Activated T-helper 1 cell treated with anti-CD3 and anti-CD28 coated beads, Interleukin-12 subunit alpha, Interleukin-12 subunit beta, Interleukin-2, Interleukin-4 antibody, amounts not matched to agents 30 ng/mL and 10 ng/mL and 1 ng/mL, durations not matched to agents 14 hours and 24 hours and 36 hours (primary cell): ENCODE data around the gene COL5A1. TPM values are rescaled to one million over a fixed set of nuclear protein-coding genes. Genes with fewer than 3 reads are reported as not detected.

Source experiments
- DNase-seq: peaks from one replicate; pipeline ENCODE4 v3.0.0; 2021; ENCODE audit warnings: low spot score
- H3K27ac Mint-ChIP-seq: one replicate; pipeline ENCODE4 v1.8.0; 2021; ENCODE audit warnings: mild to moderate bottlenecking, mixed read lengths
- H3K27me3 Mint-ChIP-seq: one replicate; pipeline ENCODE4 v1.8.0; 2022; ENCODE audit warnings: mild to moderate bottlenecking, moderate library complexity, mixed read lengths; ENCODE audit not compliant: insufficient read depth
- H3K36me3 Mint-ChIP-seq: one replicate; pipeline ENCODE4 v1.8.0; 2021; ENCODE audit warnings: low read depth, mixed read lengths
- H3K4me1 Mint-ChIP-seq: one replicate; pipeline ENCODE4 v1.8.0; 2021; ENCODE audit warnings: low read depth, mixed read lengths
- H3K4me3 Mint-ChIP-seq: one replicate; pipeline ENCODE4 v1.8.0; 2021; ENCODE audit warnings: mild to moderate bottlenecking, moderate library complexity, mixed read lengths
- H3K9me3 Mint-ChIP-seq: one replicate; pipeline ENCODE4 v1.8.0; 2021; ENCODE audit warnings: mixed read lengths
- intact Hi-C: fragments of 100-400 bp; cut with micrococcal nuclease; formaldehyde crosslinking; loops from one replicate; pipeline ENCODE4 v1.15.1; 2024
- total RNA-seq: library from RNA; stranded (reverse); gene quantifications from 2 replicates; pipeline ENCODE4 v1.2.3, GENCODE V29; 2022

Gene COL5A1
- total RNA-seq, 1 donor from 2014 or later = not detected

DNA sequence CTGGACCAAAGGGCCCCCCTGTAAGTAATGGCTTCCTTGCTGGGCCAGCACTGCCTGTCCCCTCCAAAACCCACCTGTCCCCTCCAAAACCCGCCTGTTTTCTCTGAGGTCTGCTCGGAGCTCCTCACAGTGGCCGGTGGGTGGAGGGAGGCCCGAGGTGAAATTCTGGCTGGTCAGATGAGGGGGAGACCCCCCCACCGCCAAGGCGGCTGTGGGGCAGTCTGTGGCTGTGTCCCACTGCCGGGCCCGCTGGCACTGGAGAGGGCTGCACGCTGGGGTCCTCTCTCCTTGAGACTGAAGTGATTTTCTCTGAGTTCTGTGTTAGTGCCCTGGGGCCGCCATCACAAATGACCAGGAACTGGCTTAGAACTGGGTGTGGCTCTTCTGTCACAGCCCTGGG lies 155.3 kb downstream of the COL5A1 start:
- DNase-seq = no peak
- Mint-ChIP-seq H3K9me3 (no peaks in the 10 kb centered on the region), H3K27ac (no peak overlapping the region), H3K27me3 (peaks cover 6% of the 10 kb centered on the region), H3K4me1 (no peaks in the 10 kb centered on the region), H3K4me3 (no peak overlapping the region), H3K36me3 (no peaks in the 10 kb centered on the region)
- intact Hi-C loops = no loop called here

DNA sequence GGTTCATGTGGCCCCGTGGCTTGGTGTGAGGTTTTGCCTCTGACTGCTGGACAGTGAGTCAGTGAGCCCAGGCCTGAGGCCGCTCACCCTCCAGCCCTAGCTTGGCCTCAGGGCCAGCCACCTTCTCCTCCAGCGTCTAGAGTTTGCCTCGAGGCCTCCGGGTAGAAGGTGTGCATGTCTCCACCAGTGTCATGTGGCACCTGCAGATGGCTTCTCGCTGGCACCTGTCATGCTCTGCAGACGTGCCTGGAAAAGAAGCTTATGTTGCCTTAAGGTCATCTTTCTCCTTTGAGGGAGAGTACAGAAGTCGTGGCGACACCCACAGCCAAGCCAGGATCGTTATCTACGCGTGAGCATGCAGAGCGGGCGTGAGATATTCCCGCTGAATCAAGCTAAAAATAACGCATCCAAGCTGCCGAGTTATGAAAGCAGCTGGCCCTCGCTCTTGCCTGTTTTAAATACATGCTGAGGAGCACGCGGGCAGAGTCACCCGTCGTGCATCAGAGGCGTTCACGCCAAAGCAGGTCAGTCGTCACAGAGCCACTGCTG lies 159.3 kb downstream of the COL5A1 start:
- no peak for DNase-seq
- no peaks in the 10 kb centered on the region for H3K36me3 Mint-ChIP-seq
- no peaks in the 10 kb centered on the region for H3K4me1 Mint-ChIP-seq
- H3K27ac Mint-ChIP-seq = no peak overlapping the region
- no peaks in the 10 kb centered on the region for H3K9me3 Mint-ChIP-seq
- intact Hi-C loops = no loop called here
- no peak overlapping the region for H3K4me3 Mint-ChIP-seq
- no peaks in the 10 kb centered on the region for H3K27me3 Mint-ChIP-seq

DNA sequence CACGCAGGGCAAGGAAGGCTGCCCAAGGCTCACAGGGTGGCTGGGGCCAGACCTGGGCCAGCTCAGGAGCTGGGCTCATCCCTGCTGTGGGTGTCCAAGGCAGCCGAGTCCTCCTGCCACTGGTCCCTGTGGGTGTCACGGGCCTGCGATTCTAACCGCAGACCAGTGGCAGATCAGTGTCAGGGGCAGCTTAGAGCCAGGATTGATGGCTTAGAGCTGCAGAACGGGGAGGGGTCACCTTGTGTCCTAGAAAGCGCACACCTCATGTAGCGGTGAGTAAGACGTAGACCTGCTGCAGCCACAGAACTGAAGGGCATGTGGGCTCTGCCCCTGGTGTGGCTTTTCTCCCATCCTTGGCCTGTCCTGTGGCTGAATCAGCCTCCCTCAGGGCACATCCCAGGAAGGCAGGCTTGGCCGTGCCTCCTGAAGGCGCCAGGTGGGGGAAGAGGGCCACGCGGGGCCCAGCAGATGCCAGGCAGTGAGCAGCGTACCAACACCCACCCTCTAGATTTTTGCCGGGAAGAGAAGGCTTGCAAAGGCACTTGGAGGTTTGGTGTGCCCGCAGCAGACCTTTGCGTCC lies 160.7 kb downstream of the COL5A1 start:
- no peak for DNase-seq
- no peaks in the 10 kb centered on the region for H3K9me3 Mint-ChIP-seq
- H3K4me3 Mint-ChIP-seq = no peak overlapping the region
- intact Hi-C loops = no loop called here
- H3K4me1 Mint-ChIP-seq = no peaks in the 10 kb centered on the region
- no peaks in the 10 kb centered on the region for H3K36me3 Mint-ChIP-seq
- H3K27ac Mint-ChIP-seq = no peak overlapping the region
- no peaks in the 10 kb centered on the region for H3K27me3 Mint-ChIP-seq

DNA sequence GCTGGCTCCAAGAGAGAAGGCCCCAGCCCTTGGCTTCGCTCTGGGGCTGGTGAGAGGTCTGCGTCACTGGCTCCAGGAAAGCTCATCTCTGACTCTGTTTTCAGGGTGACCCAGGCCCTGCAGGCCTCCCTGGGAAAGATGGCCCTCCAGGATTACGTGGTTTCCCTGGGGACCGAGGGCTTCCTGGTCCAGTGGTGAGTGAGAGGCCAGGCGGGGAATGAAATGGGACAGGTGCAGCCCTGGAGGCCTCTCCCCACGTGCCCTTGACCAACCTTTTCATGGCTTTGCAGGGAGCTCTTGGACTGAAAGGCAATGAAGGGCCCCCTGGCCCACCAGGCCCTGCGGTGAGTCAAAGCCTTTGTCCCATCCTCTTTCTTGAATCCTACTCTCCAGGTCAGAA lies 163.3 kb downstream of the COL5A1 start:
- Mint-ChIP-seq H3K4me1 (no peaks in the 10 kb centered on the region), H3K36me3 (no peaks in the 10 kb centered on the region), H3K4me3 (no peak overlapping the region), H3K27ac (no peak overlapping the region), H3K9me3 (no peaks in the 10 kb centered on the region), H3K27me3 (no peaks in the 10 kb centered on the region)
- no peak for DNase-seq
- intact Hi-C loops = no loop called here

DNA sequence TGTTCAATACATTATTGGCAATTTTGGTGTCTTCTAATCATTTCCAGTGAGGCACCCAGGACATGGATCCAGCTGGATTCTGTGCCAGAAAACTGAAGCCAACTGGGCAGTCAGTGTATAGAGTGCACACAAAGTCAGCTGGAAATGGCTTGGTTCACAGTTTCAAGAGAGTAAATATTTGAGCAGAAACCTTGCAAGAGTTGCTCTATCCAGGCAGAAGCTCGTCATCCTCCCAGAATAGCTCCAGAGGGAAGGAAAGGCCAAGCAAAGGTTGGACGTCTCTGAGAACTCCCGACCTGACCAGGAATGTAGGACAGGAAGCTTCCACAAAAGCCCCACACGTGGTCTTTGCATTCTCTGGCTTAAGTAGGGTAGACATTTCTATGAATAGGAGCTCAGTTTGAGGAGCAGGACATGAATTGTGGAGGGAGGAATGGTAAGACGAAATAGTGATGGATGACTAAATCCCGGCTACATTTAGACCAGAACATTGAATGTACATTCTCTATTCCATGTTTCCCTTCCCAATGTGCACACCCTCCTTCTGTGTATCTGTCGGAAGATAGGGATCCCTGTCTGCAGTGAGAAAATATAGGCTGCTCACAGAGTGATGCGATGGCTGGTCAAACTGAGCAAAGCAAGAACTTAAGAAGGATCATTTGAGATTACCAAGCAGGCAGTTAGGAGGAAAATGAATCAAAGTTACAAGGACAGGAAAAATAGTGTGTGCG lies 166.3 kb downstream of the COL5A1 start:
- DNase-seq = no peak
- Mint-ChIP-seq H3K36me3 (no peaks in the 10 kb centered on the region), H3K27ac (no peak overlapping the region), H3K9me3 (no peaks in the 10 kb centered on the region), H3K4me1 (no peaks in the 10 kb centered on the region), H3K4me3 (no peak overlapping the region), H3K27me3 (no peaks in the 10 kb centered on the region)
- intact Hi-C loops = no loop called here

DNA sequence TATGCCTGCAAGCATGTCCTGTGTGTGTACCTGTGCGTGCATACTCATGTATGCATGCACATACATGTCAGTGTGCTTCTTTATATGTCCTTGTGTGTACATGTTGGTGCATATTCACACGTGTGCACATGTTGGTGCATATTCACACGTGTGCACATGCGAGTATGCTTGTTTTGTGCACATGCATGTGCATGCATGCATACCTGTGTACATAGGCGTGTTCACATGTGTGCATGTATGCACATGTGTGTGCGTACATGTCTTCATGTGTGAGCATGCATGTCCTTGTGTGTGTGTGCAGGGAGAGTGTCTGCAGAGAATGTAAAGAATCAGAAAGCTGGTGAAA lies 166.8 kb downstream of the COL5A1 start:
- Mint-ChIP-seq H3K27me3 (no peaks in the 10 kb centered on the region), H3K36me3 (no peaks in the 10 kb centered on the region), H3K4me1 (no peaks in the 10 kb centered on the region), H3K27ac (no peak overlapping the region), H3K4me3 (no peak overlapping the region), H3K9me3 (no peaks in the 10 kb centered on the region)
- DNase-seq = no peak
- intact Hi-C loops = no loop called here

DNA sequence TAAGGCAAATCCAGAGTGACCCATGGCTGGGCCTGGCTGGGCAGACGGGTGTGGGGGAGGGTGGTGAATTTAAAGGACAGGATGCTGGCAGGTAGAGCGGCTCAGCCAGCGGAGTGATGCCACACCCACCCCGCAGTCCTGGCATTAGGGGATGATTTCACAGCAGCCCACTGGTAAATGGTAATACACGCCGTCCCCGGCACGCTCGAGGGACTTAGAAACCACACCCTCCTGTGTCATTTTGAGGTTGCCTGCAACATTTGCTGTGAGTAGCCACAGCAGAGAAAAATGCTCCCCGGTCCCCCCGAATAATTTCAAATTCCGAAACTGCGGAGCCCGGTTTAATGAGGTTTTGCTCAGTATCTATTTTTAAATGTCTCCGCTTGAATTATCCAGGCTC lies 167.7 kb downstream of the COL5A1 start:
- no peaks in the 10 kb centered on the region for H3K27me3 Mint-ChIP-seq
- H3K9me3 Mint-ChIP-seq = no peaks in the 10 kb centered on the region
- no peaks in the 10 kb centered on the region for H3K4me1 Mint-ChIP-seq
- intact Hi-C loops = no loop called here
- H3K27ac Mint-ChIP-seq = no peak overlapping the region
- no peak overlapping the region for H3K4me3 Mint-ChIP-seq
- DNase-seq = no peak
- no peaks in the 10 kb centered on the region for H3K36me3 Mint-ChIP-seq

DNA sequence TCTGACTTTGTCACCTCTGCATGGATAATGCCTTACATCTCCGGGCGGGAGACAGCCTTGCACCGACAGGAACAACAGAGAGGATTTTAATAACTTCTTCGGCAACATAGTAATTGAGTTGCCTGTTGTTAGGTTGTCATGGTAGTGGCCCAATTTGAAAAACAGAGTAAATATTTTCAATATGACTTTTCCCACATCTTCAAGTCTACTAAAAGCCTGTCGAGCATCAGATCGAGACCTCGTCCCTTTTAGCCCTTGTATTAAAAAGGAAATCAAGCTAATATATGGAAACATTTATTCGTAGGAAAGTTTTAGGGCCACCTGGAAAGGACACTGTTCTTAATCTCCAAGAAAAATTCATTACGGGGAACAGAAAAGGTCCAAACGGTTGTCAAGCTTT lies 168.2 kb downstream of the COL5A1 start:
- DNase-seq = no peak
- Mint-ChIP-seq H3K27ac (no peak overlapping the region), H3K9me3 (no peaks in the 10 kb centered on the region), H3K36me3 (no peaks in the 10 kb centered on the region), H3K4me1 (no peaks in the 10 kb centered on the region), H3K4me3 (no peak overlapping the region), H3K27me3 (no peaks in the 10 kb centered on the region)
- intact Hi-C loops = no loop called here

DNA sequence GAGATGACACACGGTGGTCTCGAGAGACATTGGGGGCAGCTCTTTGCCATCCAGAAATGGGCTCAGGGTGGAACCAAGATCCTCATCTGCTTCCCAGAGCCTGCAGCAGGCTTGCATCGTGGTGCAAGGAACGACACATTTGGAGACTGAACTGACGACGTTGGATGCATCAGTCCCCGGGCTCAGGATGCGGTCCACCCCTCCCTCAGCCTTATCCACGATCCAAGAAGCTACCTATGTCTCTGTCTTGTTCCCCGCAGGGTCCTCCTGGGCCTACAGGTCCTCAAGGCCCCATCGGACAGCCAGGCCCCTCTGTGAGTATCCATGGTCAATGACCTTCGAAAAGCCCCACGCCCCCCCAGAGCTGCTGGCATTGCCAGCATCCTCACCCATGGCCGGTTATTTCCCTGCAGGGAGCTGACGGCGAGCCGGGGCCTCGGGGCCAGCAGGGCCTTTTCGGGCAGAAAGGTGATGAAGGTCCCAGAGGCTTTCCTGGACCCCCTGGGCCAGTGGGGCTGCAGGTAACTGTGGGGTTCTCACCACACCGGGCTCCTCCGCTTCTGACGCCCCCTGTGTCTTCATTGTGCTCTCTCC lies 169.6 kb downstream of the COL5A1 start:
- H3K4me3 Mint-ChIP-seq = no peak overlapping the region
- no peaks in the 10 kb centered on the region for H3K4me1 Mint-ChIP-seq
- no peaks in the 10 kb centered on the region for H3K9me3 Mint-ChIP-seq
- DNase-seq = no peak
- no peak overlapping the region for H3K27ac Mint-ChIP-seq
- no peaks in the 10 kb centered on the region for H3K27me3 Mint-ChIP-seq
- H3K36me3 Mint-ChIP-seq = no peaks in the 10 kb centered on the region
- intact Hi-C loops = no loop called here

DNA sequence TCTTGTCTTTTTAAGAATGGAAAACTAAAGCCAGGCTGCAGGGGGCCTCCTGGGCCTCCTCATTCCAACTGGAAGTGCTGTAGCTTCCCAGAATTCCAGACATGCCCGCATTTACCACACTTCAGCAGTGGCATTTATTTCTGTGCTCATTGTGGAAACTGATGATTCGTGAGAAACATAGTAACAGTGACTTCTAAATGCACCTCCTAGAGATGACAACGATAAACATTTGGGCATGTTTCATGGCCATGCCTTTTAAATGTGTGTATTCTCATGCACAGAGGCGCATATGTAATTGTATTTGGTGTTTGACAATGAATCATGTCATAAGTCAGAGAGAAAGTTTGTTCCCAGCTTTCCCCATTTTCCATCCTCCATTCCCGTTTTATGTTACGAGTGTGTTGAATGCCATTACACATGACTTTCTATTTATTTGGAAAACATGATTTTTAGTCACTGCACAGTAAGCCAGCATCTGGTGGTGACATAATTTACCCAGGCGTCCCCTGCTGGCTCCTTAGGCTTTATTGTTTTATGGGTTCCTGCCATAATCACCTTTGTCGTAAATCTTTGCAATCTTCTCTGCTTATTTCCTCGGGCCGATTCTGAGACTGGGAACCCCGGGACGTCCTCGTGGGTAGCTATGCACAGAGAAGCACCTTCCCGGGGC lies 170.2 kb downstream of the COL5A1 start:
- no peaks in the 10 kb centered on the region for H3K36me3 Mint-ChIP-seq
- no peaks in the 10 kb centered on the region for H3K27me3 Mint-ChIP-seq
- H3K9me3 Mint-ChIP-seq = no peaks in the 10 kb centered on the region
- H3K4me3 Mint-ChIP-seq = no peak overlapping the region
- no peaks in the 10 kb centered on the region for H3K4me1 Mint-ChIP-seq
- DNase-seq = no peak
- H3K27ac Mint-ChIP-seq = no peak overlapping the region
- intact Hi-C loops = no loop called here

DNA sequence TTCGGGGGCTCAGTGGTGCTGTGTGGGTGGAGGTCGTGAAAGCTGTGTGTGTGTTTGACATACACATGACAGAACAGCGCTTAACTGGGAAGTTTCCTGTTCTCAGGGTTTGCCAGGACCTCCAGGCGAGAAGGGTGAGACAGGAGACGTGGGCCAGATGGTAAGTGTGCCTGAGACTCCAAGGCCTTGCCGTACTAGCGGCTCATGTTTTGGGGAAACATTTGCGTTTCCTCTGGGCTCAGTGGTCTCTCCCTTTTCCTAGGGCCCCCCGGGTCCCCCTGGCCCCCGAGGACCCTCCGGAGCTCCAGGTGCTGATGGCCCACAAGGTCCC lies 170.7 kb downstream of the COL5A1 start:
- no peak for DNase-seq
- H3K4me3 Mint-ChIP-seq = no peak overlapping the region
- no peak overlapping the region for H3K27ac Mint-ChIP-seq
- H3K27me3 Mint-ChIP-seq = no peaks in the 10 kb centered on the region
- intact Hi-C loops = no loop called here
- no peaks in the 10 kb centered on the region for H3K36me3 Mint-ChIP-seq
- no peaks in the 10 kb centered on the region for H3K4me1 Mint-ChIP-seq
- H3K9me3 Mint-ChIP-seq = no peaks in the 10 kb centered on the region

DNA sequence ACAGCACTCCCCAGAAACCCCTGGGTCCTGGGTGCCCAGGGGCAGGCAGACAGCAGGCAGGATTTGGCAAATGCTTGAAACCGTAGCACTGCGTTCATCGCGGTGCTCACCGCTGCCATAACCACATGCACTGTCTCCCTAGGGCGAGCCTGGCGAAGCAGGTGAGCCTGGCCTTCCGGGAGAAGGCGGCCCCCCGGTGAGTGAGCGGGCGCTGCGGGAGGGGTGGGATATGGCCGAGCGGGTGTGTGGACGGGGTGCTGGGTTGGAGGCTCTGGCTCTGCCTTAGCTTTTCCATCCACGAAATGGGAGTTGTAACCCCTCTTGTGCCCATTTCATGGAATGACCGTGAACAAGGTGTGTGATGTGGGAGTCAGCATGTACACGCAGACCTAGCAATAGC lies 172.2 kb downstream of the COL5A1 start:
- no peak overlapping the region for H3K4me3 Mint-ChIP-seq
- no peaks in the 10 kb centered on the region for H3K9me3 Mint-ChIP-seq
- no peaks in the 10 kb centered on the region for H3K4me1 Mint-ChIP-seq
- H3K27ac Mint-ChIP-seq = no peak overlapping the region
- no peaks in the 10 kb centered on the region for H3K36me3 Mint-ChIP-seq
- intact Hi-C loops = no loop called here
- no peaks in the 10 kb centered on the region for H3K27me3 Mint-ChIP-seq
- no peak for DNase-seq

DNA sequence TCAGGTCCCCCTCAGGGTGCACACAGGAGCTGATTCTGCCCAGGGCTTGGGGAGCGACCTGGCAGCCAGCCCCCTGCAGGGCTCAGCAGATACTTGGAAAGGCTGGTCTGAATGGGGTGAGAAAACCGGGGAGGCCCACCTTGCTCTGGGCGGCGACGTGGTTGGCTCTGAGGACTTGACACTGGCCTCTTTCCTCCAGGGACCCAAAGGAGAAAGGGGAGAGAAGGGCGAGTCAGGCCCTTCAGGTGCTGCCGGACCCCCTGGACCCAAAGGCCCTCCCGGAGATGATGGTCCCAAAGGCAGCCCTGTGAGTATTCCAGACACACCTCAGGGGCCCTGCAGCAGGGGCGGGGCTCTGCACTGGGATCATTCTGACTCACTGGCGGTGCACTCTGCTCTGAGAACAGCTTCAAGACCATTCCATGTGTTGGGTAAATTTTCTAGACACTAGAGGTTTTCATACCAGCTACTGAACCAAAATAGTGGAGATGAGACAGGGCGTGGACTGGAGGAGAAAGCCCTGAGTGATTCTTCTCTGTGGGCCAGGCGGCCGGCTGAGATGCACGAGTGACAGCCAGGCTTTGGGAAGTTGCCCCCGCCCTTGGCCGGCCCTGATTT lies 173.1 kb downstream of the COL5A1 start:
- Mint-ChIP-seq H3K36me3 (no peaks in the 10 kb centered on the region), H3K9me3 (no peaks in the 10 kb centered on the region), H3K27ac (no peak overlapping the region), H3K4me1 (no peaks in the 10 kb centered on the region), H3K27me3 (no peaks in the 10 kb centered on the region), H3K4me3 (no peak overlapping the region)
- intact Hi-C loops = no loop called here
- DNase-seq = no peak
